HG03060 (cell line): ENCODE data around the gene PARL.
"Not testable (repeated sequence)": the region's sequence is repeated elsewhere in the genome, so short reads cannot be mapped to it uniquely, and the experiment has no call there.

Experiments
- ATAC-seq: cut with Tn5 transposase; IDR thresholded peaks from one replicate; pipeline ENCODE4 v1.9.1; 2021; ENCODE audit warnings: low read depth, moderate number of reproducible peaks; ENCODE audit not compliant: unreplicated experiment

Gene PARL

DNA sequence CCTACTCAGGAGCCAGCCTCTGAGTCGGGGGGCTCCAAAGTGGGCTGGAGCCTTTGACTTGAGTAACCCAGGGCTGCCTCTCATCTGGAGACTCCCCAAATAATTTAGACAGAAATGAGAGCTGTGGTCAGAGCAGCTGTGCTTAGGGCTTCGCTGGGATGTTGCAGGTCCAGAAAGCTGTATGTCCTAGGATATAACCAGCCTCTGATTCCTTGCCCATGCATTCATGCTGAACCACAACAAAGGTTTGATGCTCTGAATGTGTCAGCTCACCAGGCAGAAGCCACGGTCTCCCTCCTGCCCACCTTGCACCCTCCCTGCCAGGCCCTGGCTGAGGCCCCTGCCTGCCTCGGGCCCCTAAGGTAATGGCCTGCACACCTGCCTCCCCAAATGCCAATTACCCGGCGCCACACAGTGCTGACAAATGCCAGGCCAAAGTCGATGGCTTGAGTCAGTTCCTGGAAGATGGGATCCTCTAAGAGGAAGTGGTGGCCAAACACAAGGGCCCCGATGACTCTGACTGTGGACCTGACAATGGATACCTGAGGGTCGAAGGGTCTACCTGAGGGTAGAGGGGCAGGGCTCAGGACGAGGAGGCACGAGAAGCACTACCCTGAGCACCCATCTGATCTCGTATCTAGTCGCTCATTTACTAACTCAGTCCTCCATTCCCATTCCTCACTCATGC lies 21.7 kb upstream of the PARL start:
- ATAC-seq, result no peak

DNA sequence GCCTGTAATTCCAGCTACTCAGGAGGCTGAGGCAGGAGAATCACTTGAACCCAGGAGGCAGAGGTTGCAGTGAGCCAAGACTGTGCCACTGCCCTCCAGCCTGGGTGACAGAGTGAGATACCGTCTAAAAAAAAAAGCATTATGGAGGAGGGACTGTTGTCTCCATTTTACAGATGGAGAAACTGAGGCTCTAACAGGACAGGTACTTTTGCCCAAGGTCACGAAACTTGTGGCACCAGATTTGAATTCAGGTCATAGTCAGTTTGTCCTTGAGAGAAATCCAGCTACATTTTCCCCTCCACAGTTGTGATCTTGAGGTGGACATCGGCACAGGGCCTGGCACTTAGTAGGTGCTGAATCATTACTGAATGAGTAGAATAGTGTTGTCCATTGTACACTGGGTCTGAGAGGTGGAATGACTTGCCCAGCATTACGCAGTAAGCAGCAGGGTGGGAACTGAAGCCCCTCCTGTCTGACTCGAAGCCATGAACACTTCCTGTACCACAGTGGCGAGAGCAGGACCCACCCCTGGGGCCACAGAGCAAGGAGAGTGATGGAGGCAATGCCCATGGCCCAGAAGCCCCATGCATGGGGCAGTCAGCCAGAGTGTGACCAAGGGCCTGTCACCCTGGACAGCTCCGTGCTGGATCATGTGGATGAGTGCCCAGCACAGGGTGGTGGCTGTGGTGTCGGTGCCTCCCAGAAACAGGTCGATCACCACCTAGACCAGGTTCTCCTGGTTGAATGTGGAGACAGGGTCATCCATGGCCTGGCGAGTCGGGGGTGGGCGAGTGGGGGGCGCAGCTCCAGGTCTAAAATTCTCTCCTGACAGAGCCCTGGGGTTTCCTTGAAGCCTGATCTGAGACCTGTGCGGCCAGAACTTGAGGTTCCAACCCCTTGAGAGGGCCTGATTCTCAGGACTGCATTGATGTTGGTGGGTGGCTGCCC lies 20.4 kb upstream of the PARL start:
- no peak for ATAC-seq

DNA sequence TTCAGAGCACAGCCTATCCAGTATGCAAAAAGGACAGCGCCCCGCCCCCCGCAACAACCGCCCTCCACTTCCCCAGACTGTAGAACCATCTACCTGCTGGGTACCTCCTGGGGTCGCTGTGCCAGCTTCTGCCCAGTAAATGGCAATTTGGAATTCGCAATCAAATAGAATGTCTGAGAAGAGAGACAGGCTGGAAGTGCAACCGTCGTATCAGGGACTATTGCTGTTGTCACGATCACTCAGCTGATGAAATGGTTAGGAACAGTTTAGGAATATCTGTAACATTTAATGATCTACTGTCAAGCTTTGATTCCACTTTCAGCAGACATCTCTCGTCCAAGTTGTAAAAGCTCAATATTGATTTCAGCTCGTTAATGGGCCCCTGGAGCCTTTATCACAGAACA lies 13.3 kb upstream of the PARL start:
- no peak for ATAC-seq

DNA sequence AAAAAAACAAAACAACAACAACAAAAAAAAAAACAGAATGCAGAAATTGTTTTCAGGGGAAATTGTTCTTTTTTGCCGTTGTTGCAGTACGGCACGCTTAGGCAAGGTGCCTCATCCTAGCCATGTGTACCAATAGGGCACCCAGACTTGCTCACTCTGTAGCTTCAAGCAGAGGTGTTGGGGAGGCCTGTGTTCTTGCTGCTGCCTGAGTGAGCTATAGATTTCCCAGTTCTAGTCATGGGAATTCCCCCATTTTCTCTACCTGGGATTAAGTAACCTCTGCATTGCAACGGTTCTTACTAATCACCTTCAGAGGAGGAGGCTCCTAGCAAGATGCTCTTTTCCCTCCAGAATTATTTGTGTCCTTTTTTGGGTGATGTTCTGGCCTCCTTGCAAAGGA lies 12.9 kb upstream of the PARL start:
- no peak for ATAC-seq

DNA sequence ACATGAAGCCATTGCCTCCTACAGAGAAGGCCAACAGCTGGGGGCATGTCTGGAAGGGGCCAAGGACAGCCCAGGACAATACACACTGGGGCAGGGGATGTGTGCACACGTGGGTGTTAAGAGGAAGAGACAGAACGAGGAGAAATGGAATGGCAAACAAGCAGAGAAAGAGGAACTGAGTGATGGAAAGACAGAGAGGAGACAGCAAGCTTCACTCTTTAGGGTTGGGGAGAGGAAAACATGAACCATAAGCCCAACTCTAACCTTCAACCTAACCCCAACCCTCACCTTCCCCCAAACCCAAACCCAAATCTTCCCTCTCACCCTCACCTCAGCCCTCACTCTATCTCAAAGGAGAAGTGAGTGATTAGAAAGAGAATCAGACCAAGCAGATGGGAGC lies 11.9 kb upstream of the PARL start:
- no peak for ATAC-seq

DNA sequence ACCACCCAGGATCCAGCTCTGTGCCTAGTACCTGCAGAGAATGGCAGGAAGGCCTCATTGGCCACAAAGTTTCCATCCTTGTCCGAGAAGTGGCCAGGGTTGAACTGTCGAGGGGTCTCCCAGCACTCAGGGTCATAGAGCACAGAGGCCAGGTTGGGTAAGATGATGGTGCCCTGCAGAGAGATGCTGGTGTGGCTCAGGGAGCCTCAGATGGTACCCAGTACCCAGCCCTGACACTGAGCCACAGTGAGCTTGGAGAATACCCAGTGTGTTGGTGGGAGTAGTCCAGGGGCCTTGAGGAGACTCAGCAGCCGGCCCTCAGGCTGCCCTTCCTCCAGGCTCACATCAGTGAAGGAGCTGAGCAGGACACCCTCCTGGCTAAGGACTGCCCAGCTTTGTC lies 11.5 kb upstream of the PARL start:
- ATAC-seq, result no peak

DNA sequence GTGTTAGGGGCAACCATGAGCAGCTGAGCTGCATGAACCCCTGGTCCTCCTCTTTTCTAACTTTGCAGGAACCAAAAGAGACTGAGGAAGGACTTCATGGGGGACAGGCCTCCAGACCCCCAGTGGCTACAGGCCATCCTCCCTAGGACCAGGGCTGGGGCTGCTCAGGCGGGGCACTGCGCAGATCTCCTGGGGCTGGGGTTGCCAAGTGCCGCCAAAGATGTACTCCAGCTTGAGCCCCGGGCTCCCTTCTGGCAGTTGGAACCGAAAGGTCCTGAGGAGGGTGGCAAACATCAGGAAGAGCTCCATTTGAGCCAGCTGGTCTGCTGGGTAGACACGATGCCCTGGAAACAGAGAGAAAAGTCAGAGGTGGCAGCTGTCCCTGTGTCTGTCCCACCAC lies 11.1 kb upstream of the PARL start:
- ATAC-seq, result no peak

DNA sequence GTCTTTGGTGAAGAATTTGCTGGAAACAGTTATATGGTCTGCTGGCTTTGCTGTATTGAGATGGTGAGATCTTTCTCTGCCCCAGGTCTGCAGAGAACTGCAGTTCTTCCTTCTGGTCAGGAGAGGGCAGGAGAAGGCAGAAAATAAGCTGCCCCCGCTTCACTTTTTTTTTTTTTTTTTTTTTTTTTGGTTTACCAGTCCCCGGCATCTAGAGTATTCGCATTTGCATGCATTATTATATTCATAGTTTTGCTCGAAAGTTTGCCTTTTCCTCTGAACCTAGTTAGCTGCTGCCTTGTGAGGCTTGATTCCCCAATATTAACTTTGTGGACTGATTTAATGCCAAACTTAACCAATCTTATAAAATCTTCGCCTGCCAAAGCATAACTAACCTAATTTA lies 10.6 kb upstream of the PARL start:
- ATAC-seq, result no peak

DNA sequence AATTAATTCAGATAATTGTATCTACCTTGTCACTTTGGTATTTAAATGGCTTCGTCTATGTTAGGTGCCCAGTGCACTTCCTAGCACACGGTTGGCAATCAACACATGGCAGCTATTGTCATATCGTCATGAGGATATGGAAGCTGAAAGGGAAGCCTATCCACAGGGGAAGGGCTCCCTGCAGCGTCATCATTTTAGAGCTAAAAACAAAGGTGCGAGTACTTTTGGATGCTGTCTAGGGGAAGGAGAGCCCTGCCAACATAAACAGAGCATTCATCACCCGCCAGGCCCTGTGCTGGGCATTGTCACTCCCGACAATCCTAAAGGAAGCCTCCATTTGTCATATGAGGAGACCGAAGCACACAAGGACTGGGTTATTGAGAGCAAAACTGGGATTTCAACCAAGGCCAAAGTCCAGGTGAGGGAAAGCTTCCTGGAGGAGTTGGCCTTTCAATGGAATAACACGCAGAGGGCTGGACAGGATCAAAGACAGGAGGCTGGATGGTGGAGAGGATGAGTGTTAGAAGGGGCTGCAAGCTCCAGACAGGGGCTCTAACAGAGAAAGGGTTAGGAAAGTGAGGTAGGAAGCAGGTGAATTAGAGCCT lies 8.0 kb upstream of the PARL start:
- no peak for ATAC-seq

DNA sequence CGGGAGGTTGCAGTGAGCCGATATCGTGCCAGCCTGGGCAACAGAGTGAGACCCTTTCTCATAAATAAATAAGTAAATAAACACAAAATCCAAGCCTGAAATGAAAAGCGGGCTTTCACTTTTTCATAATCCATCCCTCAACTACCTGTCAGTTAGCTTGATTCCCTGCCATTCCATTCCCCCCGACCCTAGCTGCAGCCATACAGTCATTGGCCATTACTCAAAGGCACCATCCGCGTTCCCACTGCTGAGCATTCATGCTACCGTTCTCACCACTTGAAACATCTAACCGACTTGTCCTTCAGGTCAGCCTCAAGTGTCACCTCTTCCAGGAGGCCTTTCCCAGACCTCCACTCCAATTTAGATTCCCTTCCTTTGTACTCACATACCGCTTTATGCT lies 1.1 kb upstream of the PARL start:
- no peak for ATAC-seq

DNA sequence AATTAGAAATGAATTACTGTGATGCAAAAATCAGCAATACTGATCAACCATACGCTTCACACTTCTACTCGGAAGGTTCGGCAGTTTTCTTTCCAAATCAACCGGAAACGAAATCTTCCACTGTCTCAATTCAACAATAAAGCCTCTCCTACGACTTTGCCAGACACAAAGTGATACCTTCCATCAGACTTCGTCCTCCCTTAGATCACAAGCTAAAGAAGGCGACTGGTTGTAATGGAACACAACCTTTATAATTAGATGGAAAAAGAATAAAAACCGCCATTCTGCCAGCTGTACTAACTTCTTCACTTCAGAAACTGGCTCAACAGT lies 618 bp downstream of the PARL start:
- no peak for ATAC-seq

DNA sequence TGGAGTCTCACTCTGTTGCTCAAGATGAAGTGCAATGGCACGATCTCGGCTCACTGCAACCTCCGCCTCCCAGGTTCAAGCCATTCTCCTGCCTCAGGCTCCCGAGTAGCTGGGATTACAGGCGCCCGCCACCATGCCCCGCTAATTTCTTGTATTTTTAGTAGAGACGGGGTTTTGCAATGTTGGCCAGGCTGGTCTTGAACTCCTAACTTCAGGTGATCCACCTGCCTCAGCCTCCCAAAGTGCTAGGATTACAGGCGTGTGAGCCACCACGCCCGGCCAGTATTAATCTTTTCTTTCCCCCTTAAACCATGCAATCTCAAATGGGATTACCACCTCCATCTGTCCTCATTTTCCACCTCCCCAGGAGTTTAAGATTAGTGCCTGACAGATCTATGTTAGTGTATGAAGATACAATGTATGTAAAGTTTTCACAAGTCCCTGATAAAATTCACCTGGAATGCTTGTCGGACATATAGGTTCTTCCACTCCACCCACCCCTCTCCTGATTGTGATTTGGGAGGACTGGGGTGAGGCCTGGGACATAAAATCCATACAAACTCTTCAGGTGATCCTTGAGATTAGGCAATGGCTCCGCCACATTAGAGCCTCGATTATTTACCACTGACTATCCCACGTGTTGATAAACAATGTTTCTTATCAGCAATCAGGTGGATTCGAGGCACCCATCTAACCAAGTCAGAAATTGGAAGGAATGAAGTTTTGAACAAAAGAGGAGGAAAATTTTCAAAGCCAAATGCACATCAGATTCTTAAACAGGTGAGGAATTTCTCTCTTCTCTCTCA lies 1.2 kb downstream of the PARL start:
- ATAC-seq, result no peak

DNA sequence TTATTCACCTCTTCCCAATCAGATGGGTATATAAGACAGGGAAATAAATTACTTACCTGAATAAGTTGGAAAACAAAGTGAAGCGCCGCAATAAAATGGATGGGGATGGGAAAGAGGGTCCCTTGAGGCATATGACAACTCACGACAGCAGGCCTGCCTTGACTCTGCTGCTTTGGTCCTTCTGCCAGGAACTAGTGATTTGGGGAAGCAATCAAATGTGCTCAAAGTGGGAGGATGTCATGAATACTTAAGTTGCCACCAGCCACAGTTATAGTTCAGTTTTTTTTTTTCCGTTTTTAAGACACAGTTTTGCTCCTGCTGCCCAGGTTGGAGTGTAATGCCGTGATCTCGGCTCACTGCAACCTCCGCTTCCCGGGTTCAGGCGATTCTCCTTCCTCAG lies 4.6 kb downstream of the PARL start:
- no peak for ATAC-seq

DNA sequence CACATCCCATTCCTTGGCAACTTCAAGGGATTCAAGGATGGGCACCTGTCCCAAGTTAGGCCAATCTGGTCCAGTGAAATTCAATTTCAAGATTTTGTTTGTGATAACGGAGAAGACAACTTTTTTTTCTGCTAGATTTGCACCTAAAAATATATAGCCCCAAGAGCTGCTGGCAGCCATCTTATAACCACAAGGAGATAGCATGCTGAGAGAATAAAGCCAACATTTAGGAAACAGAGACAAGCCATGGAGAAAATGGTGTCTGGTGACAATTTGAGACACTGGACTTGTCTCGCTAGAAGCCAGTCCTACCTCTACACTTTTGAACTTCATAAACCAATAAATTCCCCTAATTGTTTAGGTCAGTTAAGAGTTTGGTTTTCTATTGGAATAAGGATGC lies 5.4 kb downstream of the PARL start:
- no peak for ATAC-seq

DNA sequence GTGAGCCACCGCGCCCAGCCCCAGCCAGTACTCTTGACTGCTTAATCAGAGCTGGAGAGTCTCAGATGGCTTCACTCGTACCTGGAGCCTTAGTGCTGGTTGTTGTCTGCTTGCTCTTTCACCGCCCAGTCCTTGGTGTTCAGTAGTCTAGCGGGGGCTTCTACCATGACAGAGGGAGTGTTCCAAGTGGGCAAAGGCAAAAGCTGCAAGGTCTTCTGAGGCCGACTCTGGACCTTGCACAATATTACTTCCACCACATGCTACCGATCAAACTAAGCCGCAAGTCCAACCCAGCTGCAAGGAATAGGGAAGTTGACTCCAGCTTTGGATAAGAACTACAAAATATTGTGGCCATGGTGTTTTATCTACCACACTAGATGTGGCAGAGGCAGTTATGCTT lies 6.6 kb downstream of the PARL start:
- no peak for ATAC-seq

DNA sequence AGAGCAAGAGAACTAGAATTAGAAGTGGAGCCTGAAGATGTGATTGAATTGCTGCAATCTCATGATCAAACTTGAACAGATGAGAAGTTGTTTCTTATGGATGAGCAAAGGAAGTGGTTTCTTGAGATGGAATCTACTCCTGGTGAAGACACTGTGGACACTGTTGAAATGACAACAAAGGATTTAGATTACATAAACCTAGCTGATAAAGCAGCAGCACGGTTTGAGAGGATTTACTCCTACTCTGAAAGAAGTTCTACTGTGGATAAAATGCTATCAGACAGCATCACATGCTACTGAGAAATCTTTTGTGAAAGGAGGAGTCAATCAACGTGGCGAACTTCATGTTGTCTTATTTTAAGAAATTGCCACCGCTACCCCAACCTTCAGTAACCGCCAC lies 7.5 kb downstream of the PARL start:
- not testable (repeated sequence) for ATAC-seq

DNA sequence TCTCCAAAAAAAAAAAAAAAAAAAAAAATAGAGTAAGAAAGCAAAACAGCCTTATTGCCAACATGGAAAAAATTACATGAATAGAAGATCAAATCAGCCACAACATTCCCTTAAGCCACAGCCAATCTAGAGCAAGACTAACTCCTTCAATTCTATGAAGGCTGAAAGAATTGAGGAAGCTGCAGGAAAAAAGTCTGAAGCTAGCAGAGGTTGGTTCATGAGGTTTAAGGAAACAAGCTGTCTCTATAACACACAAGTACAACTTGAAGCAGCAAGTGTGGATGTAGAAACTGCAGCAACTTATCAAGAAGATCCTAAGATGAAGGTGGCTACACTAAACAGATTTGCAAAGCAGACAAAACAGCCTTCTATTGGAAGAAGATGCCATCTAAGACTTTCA lies 9.3 kb downstream of the PARL start:
- no peak for ATAC-seq

DNA sequence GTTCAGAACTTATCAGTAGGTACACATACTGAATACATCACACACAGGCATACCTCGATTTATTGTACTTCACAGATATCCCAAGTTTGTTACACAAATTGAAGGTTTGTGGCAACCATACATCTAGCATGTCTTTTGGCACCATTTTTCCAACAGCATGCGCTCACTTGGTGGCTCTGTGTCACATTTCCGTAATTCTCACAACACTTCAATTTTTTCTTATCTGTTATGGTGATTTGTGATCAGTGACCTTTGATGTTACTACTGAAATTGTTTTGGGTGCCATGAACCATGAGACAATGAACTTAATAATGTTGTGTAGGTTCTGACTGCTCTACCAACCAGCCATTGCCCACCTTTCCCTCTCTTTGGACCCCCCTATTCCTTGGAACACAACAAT lies 10.8 kb downstream of the PARL start:
- no peak for ATAC-seq

DNA sequence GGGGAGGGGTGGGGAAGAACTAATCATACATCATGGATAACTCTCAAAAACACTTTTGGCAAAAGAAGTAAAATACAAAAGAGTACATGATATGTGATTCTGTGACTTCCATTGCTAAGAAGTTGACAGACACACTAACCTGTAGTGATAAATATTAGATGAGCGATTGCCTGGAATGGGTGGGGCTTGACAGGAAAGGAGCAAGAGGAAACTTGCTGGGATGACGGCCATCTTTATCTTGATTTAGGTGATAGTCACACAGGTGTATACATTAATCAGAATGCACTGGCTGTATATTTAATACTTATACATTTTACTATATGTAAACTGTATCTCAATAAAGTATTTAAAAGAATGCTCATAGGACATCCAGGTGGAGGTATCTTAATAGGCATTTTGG lies 13.1 kb downstream of the PARL start:
- ATAC-seq, result no peak

DNA sequence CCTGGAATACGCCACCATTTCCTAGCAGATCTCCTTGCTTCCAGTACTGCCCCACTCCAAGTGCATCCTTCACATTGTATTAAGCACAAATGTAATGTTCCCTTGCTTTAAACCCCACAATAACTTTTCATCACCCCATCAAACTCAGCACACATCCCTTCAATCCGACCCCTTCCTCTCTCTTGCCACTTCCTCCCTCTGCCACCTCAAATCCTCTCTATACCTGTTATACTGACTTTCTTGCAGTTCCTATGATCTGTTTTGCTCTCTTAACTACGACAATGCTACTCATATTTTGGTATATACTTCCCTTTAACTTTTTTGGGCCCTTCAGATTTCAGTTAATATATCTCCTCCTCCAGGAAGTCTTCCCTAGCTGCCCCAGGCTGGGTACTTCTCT lies 14.1 kb downstream of the PARL start:
- ATAC-seq, result no peak

DNA sequence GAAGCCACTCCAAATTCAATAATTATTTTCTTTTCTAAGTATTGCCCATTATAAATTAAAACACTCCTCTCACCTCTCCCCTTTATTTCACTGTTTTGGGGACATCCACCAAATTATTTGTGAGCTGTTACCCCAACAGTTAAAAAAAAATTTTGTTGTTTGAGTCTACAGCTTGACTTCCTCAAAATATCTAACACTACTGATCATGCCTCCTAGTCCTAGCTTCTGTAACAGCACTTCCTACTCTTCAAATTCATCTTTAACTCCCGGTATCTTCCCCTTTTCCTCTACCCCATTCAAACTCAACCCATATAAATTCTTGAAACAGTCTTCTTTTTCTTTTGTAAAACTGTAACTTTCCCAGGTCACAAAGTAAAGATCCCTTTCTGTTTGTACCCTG lies 15.9 kb downstream of the PARL start:
- ATAC-seq, result no peak
